ENCODE measurements around the gene HAPLN3. TPM values are rescaled to one million over a fixed set of nuclear protein-coding genes. Genes with fewer than 3 reads are reported as not detected.
"Not testable (repeated sequence)": the region's sequence is repeated elsewhere in the genome, so short reads cannot be mapped to it uniquely, and the experiment has no call there.

HAPLN3 gene
- total and polyA plus RNA-seq, 10 of the 15 experiments (the other 5 are each of a cell fraction or from before 2014, with no cell fraction given) = 0.20 to 5.0 (median 1.4) TPM; not detected in 1

DNA sequence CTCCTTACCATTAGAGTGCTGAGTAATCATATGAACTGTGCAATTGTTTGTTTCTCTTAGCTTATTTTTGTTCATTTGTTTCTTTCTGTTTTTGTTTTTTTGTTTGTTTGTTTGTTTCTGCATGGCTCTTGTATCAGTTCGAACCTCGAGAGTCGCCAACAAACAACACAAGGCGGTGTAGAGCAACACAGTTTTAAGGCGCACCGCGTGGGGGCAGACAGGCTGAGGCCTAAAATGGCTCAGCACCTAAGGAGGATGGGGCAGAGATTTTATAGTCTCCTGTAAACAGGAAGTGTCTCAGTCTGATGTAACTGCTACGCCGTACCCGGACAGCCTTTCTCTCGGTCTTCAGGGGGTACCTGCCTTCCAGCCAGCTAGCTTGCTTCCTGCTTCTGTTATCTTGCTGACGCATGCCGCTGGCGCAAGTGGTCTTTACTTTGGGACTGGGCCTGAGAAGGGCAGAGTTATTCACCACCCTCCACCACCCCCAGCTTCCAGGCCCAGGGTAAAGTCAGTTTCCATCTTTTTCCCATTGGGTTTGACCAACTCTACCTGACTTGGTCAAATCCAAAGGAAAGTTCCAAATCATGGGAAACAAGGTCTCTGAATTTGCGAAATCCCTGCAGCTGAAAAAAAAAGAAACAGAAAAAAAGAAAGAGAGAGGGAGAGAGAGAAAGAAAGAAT lies 43.6 kb upstream of the HAPLN3 start (continued):
- TF ChIP-seq, protein P1, sequence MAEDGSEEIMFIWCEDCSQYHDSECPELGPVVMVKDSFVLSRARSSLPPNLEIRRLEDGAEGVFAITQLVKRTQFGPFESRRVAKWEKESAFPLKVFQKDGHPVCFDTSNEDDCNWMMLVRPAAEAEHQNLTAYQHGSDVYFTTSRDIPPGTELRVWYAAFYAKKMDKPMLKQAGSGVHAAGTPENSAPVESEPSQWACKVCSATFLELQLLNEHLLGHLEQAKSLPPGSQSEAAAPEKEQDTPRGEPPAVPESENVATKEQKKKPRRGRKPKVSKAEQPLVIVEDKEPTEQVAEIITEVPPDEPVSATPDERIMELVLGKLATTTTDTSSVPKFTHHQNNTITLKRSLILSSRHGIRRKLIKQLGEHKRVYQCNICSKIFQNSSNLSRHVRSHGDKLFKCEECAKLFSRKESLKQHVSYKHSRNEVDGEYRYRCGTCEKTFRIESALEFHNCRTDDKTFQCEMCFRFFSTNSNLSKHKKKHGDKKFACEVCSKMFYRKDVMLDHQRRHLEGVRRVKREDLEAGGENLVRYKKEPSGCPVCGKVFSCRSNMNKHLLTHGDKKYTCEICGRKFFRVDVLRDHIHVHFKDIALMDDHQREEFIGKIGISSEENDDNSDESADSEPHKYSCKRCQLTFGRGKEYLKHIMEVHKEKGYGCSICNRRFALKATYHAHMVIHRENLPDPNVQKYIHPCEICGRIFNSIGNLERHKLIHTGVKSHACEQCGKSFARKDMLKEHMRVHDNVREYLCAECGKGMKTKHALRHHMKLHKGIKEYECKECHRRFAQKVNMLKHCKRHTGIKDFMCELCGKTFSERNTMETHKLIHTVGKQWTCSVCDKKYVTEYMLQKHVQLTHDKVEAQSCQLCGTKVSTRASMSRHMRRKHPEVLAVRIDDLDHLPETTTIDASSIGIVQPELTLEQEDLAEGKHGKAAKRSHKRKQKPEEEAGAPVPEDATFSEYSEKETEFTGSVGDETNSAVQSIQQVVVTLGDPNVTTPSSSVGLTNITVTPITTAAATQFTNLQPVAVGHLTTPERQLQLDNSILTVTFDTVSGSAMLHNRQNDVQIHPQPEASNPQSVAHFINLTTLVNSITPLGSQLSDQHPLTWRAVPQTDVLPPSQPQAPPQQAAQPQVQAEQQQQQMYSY (CRISPR knock-in tag; IDR thresholded peaks at IDR 0.05) = no peak
- no peak for TF ChIP-seq ASH2L (IDR thresholded peaks at IDR 0.05; ENCODE audit: borderline replicate concordance, low read depth)
- no peak for TF ChIP-seq ESRRA (IDR thresholded peaks at IDR 0.05; ENCODE audit: low read length)

DNA sequence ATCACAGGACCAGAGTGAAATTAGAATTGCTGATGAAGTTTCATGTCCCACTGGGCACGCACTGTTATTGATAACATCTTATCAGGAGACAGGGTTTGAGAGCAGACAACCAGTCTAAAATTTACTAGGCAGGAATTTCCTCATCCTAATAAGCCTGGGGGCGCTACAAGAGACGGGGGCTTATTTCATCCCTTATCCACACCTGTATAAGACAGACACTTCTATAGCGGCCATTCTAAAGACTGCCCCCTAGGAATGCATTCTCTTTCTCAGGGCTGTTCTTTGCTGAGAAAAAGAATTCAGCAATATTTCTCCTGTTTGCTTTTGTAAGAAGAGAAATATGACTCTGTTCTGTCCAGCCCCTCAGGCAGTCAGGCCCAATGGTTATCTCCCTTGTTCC lies 39.1 kb upstream of the HAPLN3 start:
- H3K36me3 ChIP-seq (ENCODE audit: control insufficient read depth in 2 of 2, insufficient read depth in 2 of 2, low read length in 1 of 2); SMC1A ChIA-PET (ENCODE audit: uncharacterized antibody, unreplicated experiment); H4K20me1 ChIP-seq (ENCODE audit: control insufficient read depth, insufficient read depth); H3K9me3 ChIP-seq (replicated peaks; ENCODE audit: control insufficient read depth, insufficient read depth, low read length); H3K27me3 ChIP-seq (replicated peaks in 1 of 2; ENCODE audit: control insufficient read depth in 2 of 2, insufficient read depth in 2 of 2, low read length in 1 of 2); H3K4me3 ChIP-seq; H3K79me2 ChIP-seq (ENCODE audit: control insufficient read depth, insufficient read depth, low read length); H3K9ac ChIP-seq (ENCODE audit: control insufficient read depth, insufficient read depth, low read length); H3K4me2 ChIP-seq (ENCODE audit: control insufficient read depth, insufficient read depth); POLR2A ChIA-PET; DNase-seq (ENCODE audit: low read depth, low spot score); H3K4me1 ChIP-seq (ENCODE audit: control insufficient read depth, insufficient read depth, low read length); in situ Hi-C loops (cut with MboI); RAD21 ChIA-PET (ENCODE audit: unreplicated experiment); H3K27ac ChIP-seq (ENCODE audit: control insufficient read depth, insufficient read depth); H2AFZ ChIP-seq (ENCODE audit: control insufficient read depth, low read depth, low read length); ATAC-seq; BruUV-seq (replicated peaks); FAIRE-seq; intact Hi-C loops (cut with micrococcal nuclease; ENCODE audit: unreplicated experiment): not testable (repeated sequence)
- CTCF ChIA-PET = interaction anchor here (2.4 kb wide), 1 partner anchor 30 kb away, joined by 5 read pairs; no protein-coding TSS in a partner anchor
- 32% methylated on average over 4 of the region's 4 CpGs for WGBS (ENCODE audit: insufficient coverage, insufficient replicate concordance, low lambda C conversion rate, missing lambda C conversion rate)
